Measurements from ENCODE around the gene FMN1.

Gene FMN1

GRCh38 chr15:33125894-33126537 is 68.5 kb downstream of the FMN1 start:
- DNase-seq (ENCODE audit: low spot score) = peak; percentile 47

- no peak for DNase-seq (ENCODE audit: low spot score)
Observed at GRCh38 chr15:33124811-33125210, 69.7 kb downstream of the FMN1 start.

DNA sequence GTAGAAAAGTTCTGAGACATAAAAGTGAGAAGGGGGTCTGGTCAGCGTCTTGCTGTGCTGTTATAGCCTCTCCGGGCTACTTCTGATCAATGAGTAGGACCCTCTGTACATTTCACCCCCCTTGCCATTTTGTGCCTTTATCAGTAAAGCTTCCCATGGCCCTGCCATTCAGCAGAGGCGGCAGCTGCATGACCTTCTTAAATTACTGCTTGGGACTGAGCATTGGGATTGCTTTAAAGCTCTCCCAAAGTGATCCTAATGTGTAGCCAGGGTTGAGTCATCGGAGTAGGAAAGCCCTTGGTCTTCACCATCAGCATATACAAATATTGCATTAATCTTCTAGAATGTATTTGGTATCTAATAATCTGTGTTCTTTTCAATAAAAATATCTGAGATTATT is 70.2 kb downstream of the FMN1 start:
- DNase-seq (ENCODE audit: low spot score) = no peak

GRCh38 chr15:33119865-33120264 is 74.6 kb downstream of the FMN1 start:
- DNase-seq (ENCODE audit: low spot score) = no peak

- no peak for DNase-seq (ENCODE audit: low spot score)
Observed at GRCh38 chr15:33119273-33119672, 75.2 kb downstream of the FMN1 start.

DNA sequence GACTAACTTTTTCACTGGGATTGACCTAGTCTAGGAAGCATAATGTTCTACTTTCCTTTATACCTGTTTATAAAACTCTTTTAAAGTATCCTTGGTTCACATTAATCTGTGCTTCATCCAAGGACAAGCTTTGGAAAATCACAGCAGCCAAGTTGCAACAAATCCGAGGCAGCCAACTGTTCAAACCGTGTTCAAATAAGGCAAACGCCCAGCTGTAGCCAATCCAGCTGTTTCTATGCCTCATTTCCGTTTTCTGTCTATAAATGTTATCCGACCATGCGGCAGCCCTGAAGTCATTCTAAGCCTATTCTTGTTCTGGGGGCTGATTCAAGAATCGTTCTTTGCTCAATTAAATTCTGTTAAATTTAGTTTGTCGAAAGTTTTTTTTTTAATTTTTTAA is 78.3 kb downstream of the FMN1 start:
- DNase-seq (ENCODE audit: low spot score) = no peak

DNA sequence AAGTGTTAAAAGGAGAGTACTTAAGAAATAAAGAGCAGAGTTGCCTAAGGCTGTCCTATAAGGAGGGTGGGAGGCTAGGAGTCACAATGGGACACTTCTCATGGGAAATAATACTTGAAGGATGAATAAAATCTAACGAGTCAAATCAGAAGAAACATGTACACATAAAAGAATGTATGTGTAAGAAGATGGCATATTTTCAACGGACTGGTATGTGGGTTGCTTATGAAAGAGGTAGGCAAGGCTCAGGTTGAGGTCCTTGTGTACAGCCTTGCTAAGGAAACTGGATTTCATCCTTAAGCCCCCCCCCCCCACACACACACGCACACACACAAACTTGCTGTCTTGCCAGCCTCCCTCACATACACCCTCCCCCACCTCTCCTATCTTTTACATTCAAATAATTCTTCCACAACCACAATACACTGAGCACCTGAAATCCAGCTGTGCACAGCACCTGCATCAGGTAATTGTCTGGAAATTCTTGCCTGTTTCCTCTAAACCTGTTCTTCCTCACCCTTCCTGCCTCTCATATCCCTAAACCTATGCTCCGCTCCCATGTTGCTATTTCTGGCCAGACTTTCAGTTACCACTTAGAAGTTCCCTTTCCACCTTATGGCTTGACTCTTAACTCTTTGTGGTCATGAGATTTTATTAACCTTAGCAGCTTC is 79.2 kb downstream of the FMN1 start:
- no peak for DNase-seq (ENCODE audit: low spot score)

DNA sequence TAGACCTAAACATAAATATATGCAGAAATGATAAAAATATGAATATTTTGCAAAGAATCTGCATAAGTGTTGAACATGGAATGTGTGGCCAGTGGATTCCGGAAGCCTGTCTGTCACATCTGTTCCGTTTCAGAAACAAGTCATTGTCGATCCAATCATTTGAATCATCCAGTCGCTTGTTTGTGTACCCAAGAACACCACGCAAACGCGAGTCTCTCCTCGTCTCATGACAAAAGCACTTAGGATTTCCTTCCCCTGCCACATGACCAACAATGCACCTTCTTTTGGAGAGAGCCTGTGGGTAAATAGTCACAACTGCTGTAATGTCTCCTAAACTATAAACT is 80.2 kb downstream of the FMN1 start:
- DNase-seq (ENCODE audit: low spot score) = no peak

GRCh38 chr15:33113666-33114373 is 80.7 kb downstream of the FMN1 start:
- DNase-seq (ENCODE audit: low spot score) = no peak

- DNase-seq (ENCODE audit: low spot score) = no peak
Observed at GRCh38 chr15:33112541-33113105, 81.9 kb downstream of the FMN1 start.

DNA sequence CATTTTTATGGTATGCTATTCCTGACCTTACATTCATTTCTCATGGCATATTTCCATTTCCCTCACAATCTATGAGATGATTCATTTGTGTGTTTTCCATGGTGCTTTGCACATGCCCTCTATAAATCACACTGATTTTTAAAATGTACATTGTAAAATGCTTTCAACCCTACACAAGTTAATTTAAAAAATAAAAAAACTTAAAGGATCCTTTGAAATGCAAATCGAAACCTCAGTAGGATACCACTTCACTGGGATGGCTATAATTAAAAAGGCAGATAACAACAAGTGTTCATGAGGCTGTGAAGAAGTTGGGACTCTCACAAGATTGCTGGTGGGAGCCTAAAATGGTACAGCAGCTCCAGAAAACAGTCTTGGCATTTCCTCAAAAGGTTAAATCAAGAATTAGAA is 83.5 kb downstream of the FMN1 start:
- DNase-seq (ENCODE audit: low spot score) = no peak

DNA sequence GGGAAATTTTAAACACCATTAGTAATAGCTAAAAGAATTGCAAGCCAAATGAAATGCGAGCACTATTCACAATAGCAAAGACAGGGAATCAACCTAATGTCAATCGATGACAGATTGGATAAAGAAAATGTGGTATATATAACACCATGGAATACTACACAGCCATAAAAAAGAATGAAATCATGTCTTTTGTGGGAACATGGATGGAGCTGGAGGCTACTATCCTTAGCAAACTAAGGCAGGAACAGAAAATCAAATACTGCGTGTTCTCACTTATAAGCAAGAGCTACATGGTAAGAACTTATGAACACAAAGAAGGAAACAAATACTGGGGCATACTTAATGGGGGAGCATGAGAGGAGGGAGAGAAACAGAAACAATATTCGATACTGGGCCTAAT is 85.2 kb downstream of the FMN1 start:
- no peak for DNase-seq (ENCODE audit: low spot score)

DNA sequence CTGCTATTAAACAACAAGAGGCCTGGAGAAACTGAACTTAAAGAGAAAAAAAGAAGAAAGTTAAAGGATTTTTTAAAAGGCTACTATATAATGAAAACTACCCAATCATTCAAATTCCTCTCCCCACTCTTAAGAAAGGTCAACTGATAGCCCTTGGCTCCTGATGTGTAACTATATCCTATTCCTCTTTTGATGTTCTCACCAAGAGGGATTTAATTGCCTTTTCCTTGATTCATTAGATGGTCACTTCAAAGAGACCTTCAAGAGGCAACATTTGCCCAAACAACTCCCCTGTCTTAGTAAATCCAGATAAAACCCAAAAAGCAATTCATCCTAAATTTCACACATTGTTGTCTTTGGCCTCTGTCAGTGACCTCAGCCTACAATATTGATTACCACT is 86.0 kb downstream of the FMN1 start:
- DNase-seq (ENCODE audit: low spot score) = no peak

DNA sequence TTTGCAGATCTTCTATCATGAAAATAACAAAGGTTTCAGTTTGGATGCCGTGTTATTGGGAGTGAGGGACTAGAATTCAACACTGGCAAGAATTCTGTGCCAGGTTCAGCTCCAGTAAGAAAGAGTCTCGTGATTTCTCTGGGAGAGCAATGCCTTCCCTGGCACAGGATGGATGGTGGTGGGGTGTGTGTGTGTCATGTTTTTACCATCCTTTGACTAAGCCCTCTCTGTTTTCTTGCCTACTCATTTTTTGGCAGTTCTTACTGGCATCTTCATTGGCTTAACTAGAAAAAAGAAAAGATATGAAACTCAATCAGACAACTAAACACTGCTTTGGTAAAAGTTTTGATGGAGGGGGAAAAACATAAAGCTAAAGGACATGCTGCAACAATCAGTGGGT is 86.6 kb downstream of the FMN1 start:
- DNase-seq (ENCODE audit: low spot score) = no peak

GRCh38 chr15:33104212-33104611 is 90.3 kb downstream of the FMN1 start:
- peak; percentile 69 for DNase-seq (ENCODE audit: low spot score)

DNA sequence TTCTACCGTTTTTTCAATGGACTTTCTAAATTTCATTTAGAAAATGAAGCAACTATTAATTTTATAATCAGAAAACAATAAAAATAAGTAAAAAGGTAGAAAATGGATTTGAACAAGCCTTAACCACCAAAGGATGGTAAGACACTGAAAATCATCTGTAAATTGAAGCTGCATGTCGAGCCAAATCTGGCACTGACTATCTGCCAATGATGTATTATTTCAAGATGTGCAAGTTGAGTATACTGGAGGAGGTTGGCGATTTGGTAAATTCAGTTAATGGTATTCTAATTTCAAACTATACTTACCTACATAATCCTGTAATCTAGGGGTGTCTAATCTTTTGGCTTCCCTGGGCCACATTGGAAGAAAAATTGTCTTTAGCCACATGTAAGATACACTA is 93.5 kb downstream of the FMN1 start:
- DNase-seq (ENCODE audit: low spot score) = no peak

DNA sequence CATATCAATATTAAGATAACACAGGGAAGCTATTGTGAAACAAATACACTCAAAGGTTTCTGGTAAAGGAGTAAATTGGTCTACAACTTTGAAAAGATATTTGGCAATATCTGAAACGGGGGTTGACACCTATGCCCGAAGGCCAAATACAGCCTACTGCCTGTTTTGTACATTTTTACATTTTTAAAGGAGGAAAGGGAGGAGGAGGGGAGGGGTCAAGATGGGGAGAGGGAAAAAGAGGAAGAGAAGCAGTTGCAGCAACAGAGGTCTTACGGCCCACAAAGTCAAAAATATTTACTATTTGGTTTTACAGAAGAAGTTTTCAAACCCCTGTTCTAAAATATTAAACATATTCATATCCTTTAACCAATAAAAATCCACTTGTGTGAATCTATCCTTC is 94.2 kb downstream of the FMN1 start:
- no peak for DNase-seq (ENCODE audit: low spot score)

- no peak for DNase-seq (ENCODE audit: low spot score)
Observed at GRCh38 chr15:33099739-33100138, 94.8 kb downstream of the FMN1 start.

DNA sequence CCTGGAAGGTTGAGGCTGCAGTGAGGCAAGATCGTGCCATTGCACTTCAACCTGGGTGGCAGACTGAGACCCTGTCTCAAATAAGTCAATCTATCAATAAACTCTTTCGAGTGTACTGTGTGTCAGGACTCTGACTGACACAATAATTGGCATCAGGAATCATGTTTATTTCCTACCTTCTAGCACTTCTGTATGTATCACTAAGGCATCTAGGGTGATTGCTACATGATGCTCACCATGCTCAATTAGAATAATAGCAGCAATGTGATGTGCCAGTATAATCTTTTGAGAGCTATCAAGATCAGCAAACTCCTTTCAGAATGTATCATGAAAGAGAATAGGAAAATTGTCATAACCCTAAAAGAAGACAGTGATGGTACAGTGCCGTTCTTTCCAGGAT is 95.3 kb downstream of the FMN1 start:
- no peak for DNase-seq (ENCODE audit: low spot score)

DNA sequence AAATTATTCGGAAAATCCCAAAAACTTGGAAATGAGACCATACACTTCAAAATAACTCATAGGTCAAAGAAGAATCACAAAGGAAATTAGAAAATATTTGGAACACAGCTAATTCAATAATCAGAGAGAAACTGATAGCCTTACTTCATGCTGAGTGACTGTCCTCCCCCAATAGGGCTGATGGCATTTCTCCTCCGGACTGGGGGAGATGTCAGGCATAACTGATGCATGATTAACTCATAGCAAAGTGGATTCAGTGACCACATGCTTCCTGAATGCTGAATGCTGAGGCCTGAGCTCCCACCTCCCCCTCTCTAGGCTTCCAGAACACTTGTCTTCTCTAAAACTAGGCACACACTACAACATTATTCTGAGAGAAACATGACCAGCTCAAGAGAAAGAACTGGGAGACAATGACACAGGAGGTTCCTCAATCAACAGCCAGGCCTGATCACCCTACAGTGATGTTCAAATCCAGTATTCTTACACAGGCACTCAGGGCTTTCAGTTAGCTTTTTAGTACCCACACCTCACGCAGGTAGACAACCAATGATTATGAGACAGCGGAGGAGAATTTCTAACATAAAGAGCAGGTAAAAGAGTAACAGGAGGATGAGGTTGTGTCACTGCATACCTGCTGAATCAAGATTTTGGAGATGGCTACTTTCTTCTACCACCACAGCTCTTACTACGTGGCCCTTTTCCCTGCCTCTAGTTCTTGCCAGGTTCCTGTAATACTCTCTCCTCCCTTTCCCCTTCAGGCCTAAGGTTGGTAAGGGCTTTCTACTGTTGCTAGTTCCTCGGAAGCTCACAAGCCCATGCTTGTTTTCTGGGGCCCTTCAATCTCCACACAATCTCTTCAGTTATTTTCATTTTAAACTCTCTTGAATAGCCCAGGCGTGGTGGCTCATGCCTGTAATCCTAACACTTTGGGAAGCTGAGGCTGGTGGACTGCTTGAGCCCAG is 96.1 kb downstream of the FMN1 start:
- DNase-seq (ENCODE audit: low spot score) = no peak

DNA sequence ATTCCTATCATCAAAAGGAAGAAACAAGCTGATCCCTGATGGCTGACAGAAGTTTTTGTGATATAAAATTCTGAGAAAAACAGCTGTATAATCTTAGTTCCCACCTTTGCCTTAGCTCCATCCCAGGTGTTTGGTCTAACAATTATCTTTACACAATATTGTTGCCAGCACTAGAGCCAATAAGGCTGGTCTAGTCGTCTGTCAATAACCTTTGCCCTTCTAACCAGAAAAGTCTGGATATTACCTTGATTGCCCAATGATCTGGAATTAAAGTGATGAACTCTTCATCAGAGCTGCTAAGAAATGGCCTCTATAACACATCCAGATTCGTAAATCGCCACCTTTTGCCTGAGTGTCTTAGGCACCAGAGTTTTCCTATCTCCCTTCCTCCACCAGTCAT is 98.4 kb downstream of the FMN1 start:
- DNase-seq (ENCODE audit: low spot score) = no peak

DNA sequence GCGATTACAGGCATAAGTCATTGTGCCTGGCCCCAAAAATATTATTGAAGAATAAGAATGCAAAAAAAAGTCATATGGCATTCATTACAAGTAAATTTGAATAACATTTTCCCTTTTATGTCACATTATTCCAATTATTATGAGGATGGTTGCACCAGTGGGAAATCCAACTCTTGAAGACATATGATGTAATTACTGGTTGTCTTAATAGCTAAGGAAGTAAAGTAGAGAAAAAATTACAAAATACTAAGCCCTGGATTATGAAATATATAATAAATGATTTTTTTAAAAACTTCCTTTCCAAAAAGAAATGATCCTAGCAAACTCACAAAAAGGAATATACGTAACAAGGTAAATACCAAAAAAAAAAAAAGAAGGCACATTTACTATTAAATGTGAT is 98.9 kb downstream of the FMN1 start:
- no peak for DNase-seq (ENCODE audit: low spot score)
